Skeletal muscle cell (primary cell): Measurements from ENCODE around the gene FKBP5.
"Not testable (repeated sequence)": the region's sequence is repeated elsewhere in the genome, so short reads cannot be mapped to it uniquely, and the experiment has no call there.

Experiments used
- DNase-seq: peaks from one replicate; pipeline ENCODE4 v3.0.0-alpha.2; 2010; ENCODE audit warnings: low read depth
- H3K4me3 ChIP-seq: 2 replicates; pipeline ENCODE4 v1.5.1; 2011; ENCODE audit warnings: low read depth, mild to moderate bottlenecking, control low read depth, low read length, moderate library complexity

The FKBP5 gene

DNA sequence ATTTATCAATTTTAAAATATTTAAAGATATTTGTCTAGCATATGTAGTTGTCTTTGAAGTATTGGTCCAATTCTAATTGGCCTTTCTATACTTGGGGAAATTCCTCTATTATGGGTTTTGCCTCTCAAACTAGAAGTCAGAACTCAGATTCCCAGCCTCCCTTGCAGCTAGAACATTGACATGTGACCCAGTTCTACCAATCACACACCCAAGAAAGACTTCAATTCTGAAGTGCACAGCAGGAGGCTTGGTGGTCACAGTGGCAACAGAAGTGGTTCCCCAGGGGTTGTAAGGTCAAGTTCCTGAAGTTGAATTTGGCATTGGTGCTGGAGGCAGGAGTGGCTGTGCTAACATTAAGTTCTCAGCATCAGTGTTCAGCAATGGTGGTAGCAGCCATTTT is 14.8 kb upstream of the FKBP5 start:
- DNase-seq = no peak
- H3K4me3 ChIP-seq = no peak overlapping the region

DNA sequence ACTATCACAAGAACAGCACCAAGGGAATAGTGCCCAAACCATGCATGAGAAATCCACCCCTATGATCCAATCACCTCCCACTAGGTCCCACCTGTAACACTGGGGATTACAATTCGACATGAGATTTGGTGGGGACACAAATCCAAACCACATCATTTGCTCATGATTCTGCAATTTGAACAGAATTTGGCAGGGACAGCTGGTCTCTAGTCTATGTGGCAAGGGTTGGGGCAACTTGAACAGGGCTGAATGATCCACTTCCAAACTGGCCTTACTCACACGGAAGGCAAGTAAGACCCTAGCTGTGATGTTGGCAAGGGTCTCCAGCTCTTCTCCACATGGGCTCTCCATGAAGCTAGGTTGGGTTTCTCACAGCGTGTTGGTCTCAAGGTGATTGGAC is 10.1 kb upstream of the FKBP5 start:
- no peak overlapping the region for H3K4me3 ChIP-seq
- no peak for DNase-seq

DNA sequence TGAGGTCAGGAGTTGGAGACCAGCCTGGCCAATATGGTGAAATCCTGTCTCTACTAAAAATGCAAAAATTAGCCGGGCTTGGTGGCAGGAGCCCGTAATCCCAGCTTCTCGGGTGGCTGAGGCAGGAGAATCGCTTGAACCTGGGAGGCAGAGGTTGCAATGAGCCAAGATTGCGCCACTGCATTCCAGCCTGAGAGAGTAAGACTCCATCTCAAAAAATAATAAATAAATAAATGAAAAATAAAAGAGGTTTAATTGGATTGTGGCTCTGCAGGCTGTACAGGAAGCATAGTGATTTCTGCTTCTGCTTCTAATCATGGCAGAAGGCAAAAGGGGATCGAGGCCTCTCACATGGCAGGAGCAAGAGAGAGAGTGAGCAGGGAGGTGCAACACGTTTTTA is 9.7 kb upstream of the FKBP5 start:
- DNase-seq, H3K4me3 ChIP-seq: not testable (repeated sequence)

DNA sequence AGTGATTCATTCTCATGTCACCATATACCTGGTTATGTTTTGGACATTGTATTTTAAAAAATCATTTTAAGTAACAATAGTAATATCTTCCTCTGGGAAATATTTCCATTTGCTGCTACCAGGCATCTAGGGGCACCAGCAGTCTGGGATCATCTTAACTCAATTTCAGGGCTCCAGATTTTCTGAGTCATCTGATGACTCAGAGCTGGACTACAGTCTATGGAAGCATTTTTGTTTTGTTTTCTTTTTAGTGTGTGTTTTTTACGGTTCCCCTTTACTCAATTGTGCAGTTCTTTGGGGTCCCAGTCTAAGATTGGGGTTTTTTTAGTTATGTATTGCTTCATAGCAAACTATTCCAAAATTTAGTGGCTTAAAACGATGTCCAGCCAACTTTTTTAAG is 5.7 kb upstream of the FKBP5 start:
- DNase-seq = no peak
- no peak overlapping the region for H3K4me3 ChIP-seq

DNA sequence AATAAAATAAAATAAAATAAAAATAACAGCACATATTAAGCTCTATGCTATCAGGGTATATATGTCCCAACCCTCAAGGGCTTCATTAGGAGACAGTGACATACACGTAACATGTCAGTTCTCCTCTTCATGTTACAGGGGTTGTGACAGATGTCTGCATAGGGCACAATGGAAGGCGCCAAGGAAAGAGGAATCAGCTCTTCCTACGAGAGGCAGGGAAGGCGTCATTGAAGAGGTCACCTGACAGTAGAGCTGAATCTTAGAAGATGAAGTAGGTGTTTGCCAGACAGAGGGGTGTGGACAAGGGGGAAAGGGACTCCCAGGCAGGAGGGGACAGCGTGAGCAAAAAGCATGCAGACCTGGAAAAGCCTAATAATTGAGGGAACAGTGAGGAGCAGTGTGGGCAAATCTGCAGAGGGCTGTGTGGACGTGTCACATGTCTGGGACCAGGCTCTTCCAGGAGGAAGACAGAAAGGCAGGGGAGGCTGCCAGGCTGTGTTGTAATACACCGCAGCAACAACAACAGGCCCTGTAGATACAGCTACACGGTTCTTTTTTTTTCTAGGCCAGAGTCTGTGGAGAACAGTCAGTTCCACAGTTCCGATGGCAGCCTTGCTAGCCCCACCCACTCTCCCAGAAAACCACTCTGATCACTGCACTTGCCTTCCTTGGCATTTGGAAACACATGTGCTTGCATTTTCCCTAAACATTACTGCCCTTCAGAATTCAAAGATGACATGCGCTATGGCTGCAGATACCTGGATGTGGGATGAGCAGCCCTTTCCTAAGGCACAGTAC is 2.5 kb upstream of the FKBP5 start:
- H3K4me3 ChIP-seq = no peak overlapping the region
- peak; percentile 67 for DNase-seq

DNA sequence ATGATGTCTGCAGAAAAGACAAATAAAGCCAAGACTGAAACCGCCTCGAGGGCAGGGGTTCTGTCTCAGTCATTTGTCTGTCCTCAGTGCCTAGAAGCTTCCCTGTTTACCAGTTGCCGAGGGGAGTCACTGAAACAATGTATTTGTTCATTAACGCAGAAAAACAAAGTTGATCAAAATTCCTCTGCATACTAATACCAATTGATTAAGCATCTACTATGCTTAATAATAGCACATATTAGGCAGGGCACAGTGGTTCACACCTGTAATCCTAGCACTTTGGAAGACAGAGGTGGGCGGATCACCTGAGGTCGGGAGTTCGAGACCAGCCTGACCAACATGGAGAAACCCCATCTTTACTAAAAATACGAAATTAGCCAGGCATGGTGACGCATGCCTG is 1.8 kb upstream of the FKBP5 start:
- no peak overlapping the region for H3K4me3 ChIP-seq
- no peak for DNase-seq

DNA sequence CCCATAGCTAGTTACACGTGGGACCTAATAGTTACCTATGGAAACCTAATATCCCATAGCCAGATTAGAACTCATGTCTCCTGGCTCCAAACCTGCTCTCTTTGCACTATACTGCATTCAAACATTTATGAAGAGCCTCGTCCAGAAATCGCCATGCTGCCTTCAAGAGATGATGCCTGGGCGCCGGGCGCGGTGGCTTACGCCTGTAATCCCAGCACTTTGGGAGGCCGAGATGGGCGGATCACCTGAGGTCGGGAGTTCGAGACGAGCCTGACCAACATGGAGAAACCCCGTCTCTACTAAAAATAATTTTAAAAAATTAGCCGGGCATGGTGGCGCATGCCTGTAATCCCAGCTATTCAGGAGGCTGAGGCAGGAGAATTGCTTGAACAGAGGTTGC is 1.3 kb upstream of the FKBP5 start:
- H3K4me3 ChIP-seq, DNase-seq: not testable (repeated sequence)

DNA sequence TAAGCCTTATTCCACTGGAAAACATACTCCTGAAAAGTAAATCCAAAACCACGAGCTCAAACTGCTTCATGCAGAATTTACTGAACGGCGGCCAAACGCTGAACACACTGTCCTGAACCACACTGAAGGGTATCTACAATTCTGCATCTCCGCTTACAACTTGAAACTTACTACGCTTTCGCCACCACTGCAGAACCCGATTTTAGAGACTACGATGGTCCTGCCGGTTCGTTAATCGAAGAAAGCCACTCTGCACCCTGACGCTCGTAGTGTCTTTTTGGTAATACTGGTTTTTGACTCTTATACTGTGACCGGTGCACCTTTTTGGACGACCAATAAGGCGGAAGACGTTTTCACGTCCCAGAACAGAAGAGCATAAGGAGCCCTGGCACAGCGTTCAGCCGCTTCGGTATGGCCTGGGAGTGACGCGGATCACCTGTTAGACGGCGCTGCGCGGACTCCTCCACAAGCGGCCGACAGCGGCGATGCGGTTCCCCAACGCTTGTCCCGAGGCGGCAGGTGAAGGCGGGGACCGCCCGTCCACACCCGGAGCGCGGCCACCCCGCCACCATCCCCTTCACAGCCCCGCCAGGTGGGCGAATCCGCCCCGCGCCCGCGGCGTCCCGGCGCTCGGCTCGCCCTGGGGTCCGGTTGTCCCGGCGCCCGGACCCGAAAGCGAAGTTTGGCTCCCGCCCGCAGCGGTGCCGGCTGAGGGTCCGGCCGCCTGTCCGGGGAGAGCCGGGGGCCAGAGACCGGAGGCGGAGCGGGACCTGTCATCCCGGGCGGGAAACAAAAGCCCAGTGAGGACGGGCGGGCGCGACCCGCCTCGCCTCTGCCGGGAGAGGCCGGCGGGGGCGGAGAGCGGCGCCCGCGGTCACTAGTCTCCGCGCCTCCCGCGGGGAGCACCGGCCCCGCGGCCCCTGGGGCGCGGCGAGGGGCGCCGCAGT is 784 bp downstream of the FKBP5 start:
- peak overlapping the region; percentile 90 for H3K4me3 ChIP-seq
- DNase-seq = no peak

DNA sequence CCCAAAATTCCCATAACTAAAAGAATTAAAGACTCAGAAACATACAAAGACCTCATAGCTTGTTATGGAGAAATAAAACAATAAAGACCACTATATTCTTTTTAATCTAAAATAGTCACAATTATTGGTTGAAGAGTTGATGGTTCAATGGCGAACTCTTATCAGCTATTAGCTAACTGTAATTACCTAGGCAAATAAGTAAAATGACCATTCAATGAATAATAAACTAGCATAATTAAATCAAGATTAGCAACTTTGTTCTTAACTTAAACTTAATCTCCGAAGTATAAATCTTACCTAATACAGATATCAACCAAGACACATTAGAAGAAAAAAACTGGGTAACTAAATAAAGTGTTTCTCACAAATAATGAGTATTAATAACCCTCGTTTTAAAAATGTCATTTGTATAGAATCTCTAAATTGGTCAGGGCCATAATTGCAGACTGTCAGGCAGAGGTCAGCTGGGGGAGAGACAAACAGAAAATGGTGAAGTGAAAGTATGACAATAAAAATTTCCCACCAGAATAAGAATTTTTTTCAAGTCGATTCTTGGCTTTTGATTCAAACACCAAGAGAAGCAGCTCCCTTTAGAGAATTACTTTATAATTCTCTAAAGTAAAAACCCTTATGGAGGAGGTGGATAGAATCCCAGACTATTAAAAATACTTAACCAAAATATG is 1.7 kb downstream of the FKBP5 start:
- no peak for DNase-seq
- peak overlapping the region; percentile 90 for H3K4me3 ChIP-seq

DNA sequence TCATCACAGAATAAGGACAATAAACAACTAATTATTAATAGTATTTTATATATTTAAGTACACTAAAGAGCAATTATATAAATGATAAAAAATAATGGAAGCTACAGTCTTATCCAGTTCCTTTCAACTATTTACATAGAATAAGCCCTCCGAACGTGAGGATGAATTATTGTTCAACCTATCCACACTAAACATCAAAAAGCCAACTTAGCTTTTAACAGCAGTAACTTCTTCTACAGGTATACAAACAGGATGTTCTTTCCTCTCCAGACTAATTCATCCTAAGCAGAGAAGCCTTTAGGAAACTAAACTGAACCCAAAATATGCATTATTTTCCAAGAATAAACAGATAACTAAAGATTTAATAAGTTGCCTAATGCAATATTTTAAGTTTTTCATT is 2.3 kb downstream of the FKBP5 start:
- H3K4me3 ChIP-seq = peak overlapping the region; percentile 90
- no peak for DNase-seq

DNA sequence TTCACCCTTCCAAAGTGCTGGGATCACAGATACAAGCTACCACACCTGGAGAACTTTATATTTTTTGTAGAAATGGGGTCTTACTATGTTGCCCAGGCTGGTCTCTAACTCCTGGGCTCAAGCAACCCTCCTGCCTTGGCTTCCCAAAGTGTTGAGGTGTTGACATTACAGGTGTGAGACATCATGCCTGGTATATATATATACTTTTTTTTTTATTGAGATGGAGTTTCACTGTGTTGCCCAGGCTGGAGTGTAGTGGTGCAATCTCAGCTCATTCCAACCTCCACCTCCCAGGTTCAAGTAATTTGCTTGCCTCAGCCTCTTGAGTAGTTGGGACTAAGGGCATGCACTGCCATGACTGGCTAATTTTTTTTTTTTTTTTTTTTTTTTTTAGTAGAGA is 5.4 kb downstream of the FKBP5 start:
- no peak for DNase-seq

DNA sequence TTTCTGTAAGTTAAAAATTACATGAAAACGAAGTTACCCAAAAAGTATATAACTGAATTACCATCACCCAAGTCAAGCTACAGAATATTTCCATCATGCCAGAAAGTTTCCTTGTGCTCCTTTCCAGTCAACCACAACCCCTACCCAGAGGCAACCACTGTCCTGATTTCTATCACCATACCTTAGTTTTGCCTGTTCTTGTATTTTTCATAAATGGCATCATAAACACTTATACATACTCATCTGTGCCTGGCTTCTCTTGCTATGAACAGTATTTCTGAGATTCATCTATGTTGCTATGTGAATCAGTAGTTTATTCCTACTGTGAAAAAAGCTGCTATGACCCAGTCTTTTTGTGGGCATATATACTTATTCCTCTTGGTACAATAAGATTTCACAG is 7.4 kb downstream of the FKBP5 start:
- DNase-seq = no peak
- no peak overlapping the region for H3K4me3 ChIP-seq

More for the DNA sequence above, 5.4 kb downstream of the FKBP5 start:
- H3K4me3 ChIP-seq = no peak overlapping the region

DNA sequence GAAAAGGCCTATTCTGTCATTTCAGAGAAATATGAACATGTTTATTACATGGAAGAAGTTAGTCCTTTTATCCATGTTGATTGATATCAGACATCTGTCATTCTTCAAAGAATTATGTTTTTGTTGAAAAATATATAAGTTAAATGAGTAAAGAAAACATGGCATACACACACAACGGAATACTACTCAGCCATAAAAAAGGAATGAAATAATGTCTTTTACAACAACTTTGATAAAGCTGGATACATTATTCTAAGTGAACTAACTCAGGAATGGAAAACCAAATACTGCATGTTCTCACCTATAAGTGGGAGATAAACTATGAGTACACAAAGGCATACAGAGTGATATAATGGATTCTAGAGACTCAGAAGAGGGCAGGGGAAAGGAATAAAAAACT is 9.3 kb downstream of the FKBP5 start:
- H3K4me3 ChIP-seq = no peak overlapping the region
- DNase-seq = no peak

DNA sequence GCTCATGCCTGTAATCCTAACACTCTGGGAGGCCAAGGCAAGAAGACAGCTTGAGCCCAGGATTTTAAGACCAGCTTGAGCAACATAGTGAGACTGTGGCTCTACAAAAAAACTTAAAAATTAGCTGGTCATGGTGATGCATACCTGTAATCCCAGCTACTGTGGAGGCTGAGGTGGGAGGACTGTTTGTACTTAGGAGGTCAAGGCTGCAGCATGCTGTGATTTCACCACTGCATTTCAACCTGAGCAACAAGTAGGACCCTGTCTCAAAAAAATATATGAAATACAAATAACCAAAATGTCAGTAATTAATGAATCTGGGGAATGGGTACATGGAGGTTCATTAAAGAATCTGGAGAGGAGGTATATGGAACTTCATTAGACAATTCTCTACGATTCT is 9.9 kb downstream of the FKBP5 start:
- no peak for DNase-seq
- no peak overlapping the region for H3K4me3 ChIP-seq

DNA sequence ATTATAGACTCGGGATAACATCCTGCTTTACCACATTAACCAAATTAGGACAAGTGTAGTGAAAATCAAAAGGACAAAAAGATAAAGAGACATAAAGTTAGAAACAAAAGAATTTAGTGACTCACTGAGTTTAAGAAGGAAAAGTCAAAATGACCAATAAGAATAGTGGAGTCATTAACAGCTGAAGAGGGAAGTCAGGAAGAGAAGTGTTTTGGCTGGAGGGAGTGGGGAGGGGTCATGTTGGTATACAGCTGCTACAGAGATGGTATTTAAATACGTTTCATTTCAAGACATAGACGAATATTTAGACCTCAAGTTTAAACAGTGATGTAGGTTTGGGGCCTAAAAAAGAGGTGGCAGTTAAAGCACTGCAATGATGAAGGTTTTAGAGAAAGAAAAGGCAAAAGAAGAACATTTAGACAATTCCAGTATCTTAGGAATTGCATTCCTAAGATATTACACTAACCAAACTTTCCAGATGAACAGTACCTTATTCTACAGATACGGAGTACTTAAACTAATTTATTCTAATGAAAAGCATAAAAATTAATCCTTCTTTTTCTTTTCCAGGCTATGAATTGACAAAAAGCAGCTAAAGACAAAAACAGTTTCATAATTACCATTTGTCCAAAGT is 10.6 kb downstream of the FKBP5 start:
- no peak overlapping the region for H3K4me3 ChIP-seq
- DNase-seq = no peak

DNA sequence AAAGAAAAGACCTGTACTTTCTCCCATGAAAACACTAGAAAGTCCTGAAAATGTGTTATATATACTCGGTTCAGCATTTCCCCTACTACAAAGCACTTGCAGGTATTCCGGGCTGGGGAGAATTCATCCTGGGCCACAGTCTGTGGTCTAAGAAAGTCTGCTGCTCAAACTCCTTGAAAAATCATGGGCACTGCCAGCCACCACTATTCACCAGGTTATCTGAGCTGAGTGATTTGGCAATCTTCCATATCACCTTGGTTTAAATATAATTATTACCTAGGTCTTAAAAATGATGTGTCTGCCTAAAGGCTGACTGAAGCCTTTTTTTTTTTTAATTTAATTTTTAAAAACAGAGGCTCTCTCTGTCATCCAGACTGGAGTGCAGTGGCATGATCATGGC is 11.3 kb downstream of the FKBP5 start:
- DNase-seq = no peak

DNA sequence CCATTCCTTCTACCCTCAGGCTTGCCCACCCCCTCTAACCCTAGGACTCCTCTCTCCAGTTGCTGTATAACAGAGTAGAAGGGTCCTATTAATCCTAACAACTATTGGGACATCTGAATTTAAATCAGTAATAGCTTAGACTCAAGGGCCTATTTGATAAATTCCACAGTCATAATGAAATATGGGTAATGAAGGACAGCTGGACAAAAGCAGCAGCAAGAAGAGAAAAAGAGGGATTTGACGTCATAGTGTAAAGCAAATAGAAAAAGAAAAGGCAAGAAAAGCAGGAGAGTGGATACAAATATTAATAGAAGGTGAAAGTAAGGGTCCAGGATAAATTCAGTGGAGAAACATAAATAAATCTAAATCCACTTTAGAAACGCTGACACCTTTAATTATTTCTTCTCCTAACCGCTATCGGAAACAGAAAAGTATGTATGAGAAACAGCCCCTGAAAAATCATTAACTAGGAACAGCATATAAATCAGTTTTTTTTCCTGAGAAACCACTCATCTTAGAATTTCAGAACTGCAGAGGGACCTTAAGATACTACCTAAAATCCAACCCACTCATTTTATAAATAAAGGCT is 12.8 kb downstream of the FKBP5 start:
- DNase-seq = no peak
- no peak overlapping the region for H3K4me3 ChIP-seq

More for the DNA sequence above, 11.3 kb downstream of the FKBP5 start:
- H3K4me3 ChIP-seq = no peak overlapping the region

DNA sequence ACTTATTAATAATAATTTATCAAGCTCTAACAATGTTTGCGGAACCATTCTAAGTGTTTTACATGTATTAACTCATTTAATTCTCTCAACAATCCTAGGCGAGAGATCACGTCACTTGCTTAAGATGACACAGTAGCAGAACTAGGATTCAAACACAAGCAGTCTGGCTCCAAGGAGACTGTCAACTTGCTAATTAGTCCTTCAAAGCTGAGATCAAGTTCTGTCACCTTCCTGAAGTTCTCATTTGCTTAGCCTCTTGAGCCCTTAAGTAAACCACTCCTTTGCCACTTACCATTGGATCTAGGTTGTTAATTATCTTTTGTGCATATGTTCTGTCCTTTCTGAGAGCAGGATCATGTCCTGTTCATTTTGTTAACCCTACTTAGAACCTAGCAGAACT is 14.1 kb downstream of the FKBP5 start:
- H3K4me3 ChIP-seq = no peak overlapping the region
- DNase-seq = no peak

DNA sequence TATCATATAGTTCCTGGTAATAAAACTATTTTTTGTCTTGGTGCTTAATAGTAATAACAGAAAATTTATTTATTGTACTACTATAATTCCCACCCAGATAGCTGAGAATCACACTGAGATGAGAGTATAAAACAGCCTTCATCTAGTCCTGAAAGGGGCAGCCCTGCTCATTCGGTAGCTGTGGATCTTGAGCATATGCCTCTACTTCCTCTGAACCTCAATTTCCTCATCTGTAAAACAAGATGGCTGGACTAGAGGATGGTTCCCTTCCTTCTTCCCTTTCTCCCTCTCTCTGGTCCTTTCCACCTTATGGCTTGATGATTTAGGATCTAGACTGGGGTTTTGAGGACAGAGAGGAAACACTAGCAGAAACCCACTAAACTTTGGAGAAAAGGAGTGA is 15.0 kb downstream of the FKBP5 start:
- H3K4me3 ChIP-seq = no peak overlapping the region
- no peak for DNase-seq
